Ovary (tissue), 9 donors: ENCODE measurements around the gene TBL1Y. TPM values are rescaled to one million over a fixed set of nuclear protein-coding genes. Genes with fewer than 3 reads are reported as not detected.

ENCODE experiments used
- DNase-seq, 5 donors: peaks; one replicate each; pipeline ENCODE4 v3.0.0-alpha.2; 2019 to 2020
- H3K27ac ChIP-seq, 2 donors: fragments of 200-600 bp; one replicate each; pipeline versions ENCODE4 v1.5.1 to v1.8.0; 2019 to 2022
- H3K27me3 ChIP-seq: fragments of 200-600 bp; one replicate; pipeline ENCODE4 v1.8.0; 2022
- H3K36me3 ChIP-seq: fragments of 200-600 bp; sonication (generic); one replicate; pipeline ENCODE4 v1.5.1; 2019
- H3K4me1 ChIP-seq: one replicate; pipeline ENCODE4 v1.8.1; 2013; ENCODE audit warnings: mild to moderate bottlenecking, moderate library complexity; ENCODE audit not compliant: insufficient read depth
- H3K4me3 ChIP-seq: fragments of 200-600 bp; sonication (generic); one replicate; pipeline ENCODE4 v1.5.1; 2017
- H3K9me3 ChIP-seq, 2 donors: fragments of 200-600 bp in 1 of 2; sonication (generic) in 1 of 2; one replicate each; pipeline versions ENCODE4 v1.5.1 to v1.8.1; 2013 to 2019; ENCODE audit warnings: mild to moderate bottlenecking in 1 of 2, moderate library complexity in 1 of 2
- CTCF ChIP-seq, 3 donors: fragments of 450-650 bp in 2 of 3; fragments of 200-600 bp in 1 of 3; IDR thresholded peaks; one replicate each; pipeline versions ENCODE4 v1.5.1 to v1.8.0; 2016 to 2022; ENCODE audit warnings: antibody characterized with exemption in 3 of 3, mild to moderate bottlenecking in 1 of 3
- EP300 ChIP-seq: sonication (generic); formaldehyde crosslinking; IDR thresholded peaks from one replicate; pipeline ENCODE4 v1.6.1; 2017; ENCODE audit warnings: antibody characterized with exemption
- POLR2A ChIP-seq: fragments of 450-650 bp; IDR thresholded peaks from one replicate; pipeline ENCODE4 v1.6.1; 2017; ENCODE audit warnings: antibody characterized with exemption, mild to moderate bottlenecking, moderate library complexity
- WGBS, 3 donors: extraction: QIAGEN DNeasy Blood & Tissue Kit in 1 of 3; methylation state at CpG; one replicate each; pipeline versions ENCODE4 v1.1.5 to v1.1.7; 2013 to 2017; 5-methylcytosine and 5-hydroxymethylcytosine counted together
- intact Hi-C, 4 donors: fragments of 100-400 bp; cut with DNase I; formaldehyde crosslinking; loops; one replicate each; pipeline versions ENCODE4 v1.11.0 to v1.15.1; 2022 to 2023
- polyA plus RNA-seq, 2 donors: library from polyadenylated mRNA; stranded (reverse); fragments of 200-250 nt in 1 of 2; fragments of 350-450 nt in 1 of 2; fragmentation: Illumina TruSeq in 1 of 2; extraction: RNeasy Lipid Tissue Mini Kit (QIAGEN cat#74804) in 1 of 2; gene quantifications; one replicate each; pipeline ENCODE4 v1.2.3, GENCODE V29; 2013 to 2014
- total RNA-seq, 7 donors: library from RNA; depleted of rRNA in 2 of 7; stranded (reverse); fragments of >200 nt in 2 of 7; fragmentation: NEBNext Ultra II Directional in 3 of 7; extraction: Animal tissue kit (Norgen Biotek cat#: 25700) in 3 of 7; gene quantifications; one replicate each; pipeline versions ENCODE4 v1.1.0 to v1.2.4, GENCODE V29; 2016 to 2023
- donor health status: DM: no; HTN: no; CAD: no; lungs with moderate emphysema.
- donor health status: DM: no; HTN: no; CAD: no.
- donor health status: Bipolar disorder and iron deficiency.
- donor health status: DM: yes; HTN: yes; CAD: no.
- donor health status: DM: no; HTN: no; CAD: no.
- donor health status: DM: yes; HTN: yes; CAD: no.

The TBL1Y gene
- total and polyA plus RNA-seq, 9 donors, result not detected

GRCh38 chrY:6909118-6909521 is 1.4 kb upstream of the TBL1Y start:
- H3K9me3 ChIP-seq, result no peaks in the 10 kb centered on the region
- TF ChIP-seq POLR2A (no peak), CTCF (IDR thresholded peaks at IDR 0.05) (no peak), EP300 (no peak)
- intact Hi-C loops, result no loop called here
- WGBS, 3 donors, result no CpG with 5 or more reads among the region's 14 CpGs
- H3K4me3 ChIP-seq, result no peak overlapping the region
- no peak for DNase-seq
- H3K4me1 ChIP-seq, result no peaks in the 10 kb centered on the region
- H3K36me3 ChIP-seq, result no peaks in the 10 kb centered on the region
- H3K27me3 ChIP-seq, result no peaks in the 10 kb centered on the region
- no peak overlapping the region for H3K27ac ChIP-seq

GRCh38 chrY:6909856-6910255 is 641 bp upstream of the TBL1Y start:
- no peak overlapping the region for H3K27ac ChIP-seq
- no peaks in the 10 kb centered on the region for H3K4me1 ChIP-seq
- H3K27me3 ChIP-seq, result no peaks in the 10 kb centered on the region
- DNase-seq, result no peak
- no peak for TF ChIP-seq EP300
- TF ChIP-seq POLR2A, result no peak
- no peak for TF ChIP-seq CTCF (IDR thresholded peaks at IDR 0.05)
- intact Hi-C loops, result no loop called here
- no peaks in the 10 kb centered on the region for H3K9me3 ChIP-seq
- H3K4me3 ChIP-seq, result no peak overlapping the region
- WGBS, 3 donors, result no CpG with 5 or more reads among the region's 14 CpGs
- H3K36me3 ChIP-seq, result no peaks in the 10 kb centered on the region

- no peak for TF ChIP-seq POLR2A
- no peak for TF ChIP-seq CTCF (IDR thresholded peaks at IDR 0.05)
- TF ChIP-seq EP300, result no peak
Measured at GRCh38 chrY:6911253-6911881, 870 bp downstream of the TBL1Y start, which contains the start of gene AMELY. Gene AMELY, minus strand, starts transcription at chrY:6911752. Its CDS starts 39,144 bp downstream, at chrY:6872608.

GRCh38 chrY:6913362-6913761 is 2.9 kb downstream of the TBL1Y start:
- TF ChIP-seq CTCF (IDR thresholded peaks at IDR 0.05) (no peak), EP300 (no peak), POLR2A (no peak)

More at GRCh38 chrY:6911253-6911881, 870 bp downstream of the TBL1Y start, which contains the start of gene AMELY:
- Histone ChIP-seq H3K27me3 (no peaks in the 10 kb centered on the region), H3K27ac (no peak within 1 kb of the TSS), H3K4me3 (no peak within 1 kb of the TSS), H3K4me1 (no peaks in the 10 kb centered on the region), H3K36me3 (no peaks in the 10 kb centered on the region), H3K9me3 (no peaks in the 10 kb centered on the region)
- WGBS, 3 donors, result no CpG with 5 or more reads among the region's 52 CpGs
- intact Hi-C loops, result no loop called here
- DNase-seq, result no peak

More at GRCh38 chrY:6913362-6913761, 2.9 kb downstream of the TBL1Y start:
- Histone ChIP-seq H3K27ac (no peak overlapping the region), H3K9me3 (no peaks in the 10 kb centered on the region), H3K4me3 (no peak overlapping the region), H3K4me1 (no peaks in the 10 kb centered on the region), H3K36me3 (no peaks in the 10 kb centered on the region), H3K27me3 (no peaks in the 10 kb centered on the region)
- DNase-seq, result no peak
- intact Hi-C loops, result no loop called here
